GM18858 (cell line): Measurements from ENCODE around the gene ACSM4.
"Not testable (repeated sequence)": the region's sequence is repeated elsewhere in the genome, so short reads cannot be mapped to it uniquely, and the experiment has no call there.

Source experiments
- ATAC-seq: cut with Tn5 transposase; IDR thresholded peaks from one replicate; pipeline ENCODE4 v1.9.1; 2021; ENCODE audit not compliant: unreplicated experiment

ACSM4 gene

GRCh38 chr12:7327918-7328317 lies 24.0 kb downstream of the ACSM4 start:
- ATAC-seq = no peak

- ATAC-seq = not testable (repeated sequence)
Measured at GRCh38 chr12:7337790-7338189, 33.9 kb downstream of the ACSM4 start.

GRCh38 chr12:7339675-7340074 lies 35.8 kb downstream of the ACSM4 start:
- ATAC-seq = no peak

- no peak for ATAC-seq
Measured at GRCh38 chr12:7344833-7345606, 41.1 kb downstream of the ACSM4 start.

- no peak for ATAC-seq
Measured at GRCh38 chr12:7346551-7347225, 42.8 kb downstream of the ACSM4 start.

GRCh38 chr12:7349418-7349817 lies 45.5 kb downstream of the ACSM4 start:
- no peak for ATAC-seq

GRCh38 chr12:7351177-7351576 lies 47.3 kb downstream of the ACSM4 start:
- no peak for ATAC-seq

GRCh38 chr12:7352661-7353060 lies 48.8 kb downstream of the ACSM4 start:
- ATAC-seq = no peak

GRCh38 chr12:7354529-7354928 lies 50.7 kb downstream of the ACSM4 start:
- no peak for ATAC-seq

GRCh38 chr12:7361265-7361664 lies 57.4 kb downstream of the ACSM4 start:
- ATAC-seq = no peak

- no peak for ATAC-seq
Measured at GRCh38 chr12:7362734-7363133, 58.9 kb downstream of the ACSM4 start.

GRCh38 chr12:7369274-7369729 lies 65.4 kb downstream of the ACSM4 start:
- ATAC-seq = no peak

- ATAC-seq = no peak
Measured at GRCh38 chr12:7373226-7373625, 69.4 kb downstream of the ACSM4 start.

- ATAC-seq = no peak
Measured at GRCh38 chr12:7374423-7375144, 70.7 kb downstream of the ACSM4 start.

- no peak for ATAC-seq
Measured at GRCh38 chr12:7375145-7375543, 71.3 kb downstream of the ACSM4 start.

- ATAC-seq = no peak
Measured at GRCh38 chr12:7376196-7376595, 72.3 kb downstream of the ACSM4 start.
